GM19238 (cell line): ENCODE results near the gene BMP4.
"Not testable (repeated sequence)": the region's sequence is repeated elsewhere in the genome, so short reads cannot be mapped to it uniquely, and the experiment has no call there.

Source experiments
- DNase-seq: peaks from one replicate; pipeline ENCODE4 v3.0.0; 2011; ENCODE audit warnings: low spot score; ENCODE audit not compliant: insufficient read length

Gene BMP4

DNA sequence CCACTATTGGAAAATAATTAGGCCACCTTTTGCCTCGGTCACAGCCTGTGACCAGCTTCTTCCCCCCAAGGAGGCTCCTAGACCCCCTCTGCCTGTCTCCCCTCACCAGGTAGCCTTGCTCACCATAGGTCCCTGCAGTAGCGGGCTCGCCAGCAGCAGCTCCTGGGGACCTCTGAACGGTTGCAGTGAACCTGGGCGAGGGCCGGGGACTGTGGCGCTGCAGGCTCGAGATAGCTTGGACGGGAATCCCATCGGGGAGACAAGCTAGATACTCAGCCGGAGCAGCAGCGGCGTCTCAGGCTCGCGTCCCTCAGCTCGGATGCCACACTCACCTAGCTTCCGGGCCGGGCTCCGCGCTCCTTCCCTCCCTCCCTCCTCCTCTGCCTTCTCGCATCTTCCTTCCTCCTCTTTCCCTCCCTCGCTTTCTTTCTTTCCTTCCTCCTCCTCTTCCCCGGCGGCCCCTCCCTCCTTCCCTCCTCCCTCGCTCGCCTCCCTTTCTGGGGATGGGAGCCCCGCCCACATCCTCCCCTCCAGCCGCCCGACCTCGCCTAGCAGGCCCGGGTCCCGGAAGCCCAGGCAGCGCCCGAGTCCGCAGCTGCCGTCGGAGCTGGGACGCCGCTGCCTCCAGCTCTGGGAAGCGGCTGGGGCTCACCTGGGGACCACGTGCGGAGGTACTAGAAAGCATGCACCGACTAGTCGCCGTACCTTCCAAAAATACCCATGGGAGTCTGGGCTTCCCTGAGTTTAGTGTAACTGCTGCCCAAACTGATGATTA is at the start of gene BMP4:
TSS of gene BMP4 (minus strand) at position 399 of the 775 bp plus-strand sequence. CDS start 4,603 bp downstream, outside the sequence.
- DNase-seq: no peak

DNA sequence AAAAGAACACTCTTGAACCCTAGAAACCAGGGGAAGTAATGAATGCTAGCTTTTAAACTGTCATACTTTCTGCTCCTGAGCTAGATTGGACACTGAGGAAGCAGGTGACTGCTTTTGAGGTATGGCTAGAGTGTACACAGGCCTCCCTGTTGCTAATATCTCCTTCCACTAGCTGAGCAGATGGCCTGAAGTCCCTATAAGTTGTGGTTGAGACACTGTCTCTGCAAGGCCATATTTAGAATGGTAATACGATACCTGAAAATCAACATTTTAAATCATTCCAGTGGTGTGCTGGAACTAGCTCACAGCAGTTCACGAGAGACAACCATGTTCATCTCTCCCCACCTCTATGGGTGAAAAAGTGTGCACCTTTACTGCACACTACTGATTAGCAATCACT is 46.4 kb upstream of the BMP4 start:
- no peak for DNase-seq

DNA sequence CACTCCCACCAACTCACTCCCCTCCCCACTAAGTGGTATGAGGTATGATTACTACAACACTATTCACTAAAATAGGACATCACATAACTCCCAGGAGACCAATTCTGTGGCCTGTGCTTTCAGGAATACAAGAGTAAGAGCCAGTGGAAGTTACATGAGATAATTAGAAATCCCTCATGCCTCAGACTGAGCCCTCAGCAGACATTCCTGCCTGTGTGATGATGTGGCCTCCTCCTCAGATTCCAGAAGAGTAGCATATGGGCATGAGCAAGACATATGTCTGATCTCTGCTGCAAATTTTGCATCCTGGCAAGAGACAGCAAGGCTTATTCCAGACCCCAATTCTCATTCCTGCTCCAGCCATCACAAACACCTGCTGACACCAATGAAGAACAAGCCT is 46.0 kb upstream of the BMP4 start:
- DNase-seq: no peak

DNA sequence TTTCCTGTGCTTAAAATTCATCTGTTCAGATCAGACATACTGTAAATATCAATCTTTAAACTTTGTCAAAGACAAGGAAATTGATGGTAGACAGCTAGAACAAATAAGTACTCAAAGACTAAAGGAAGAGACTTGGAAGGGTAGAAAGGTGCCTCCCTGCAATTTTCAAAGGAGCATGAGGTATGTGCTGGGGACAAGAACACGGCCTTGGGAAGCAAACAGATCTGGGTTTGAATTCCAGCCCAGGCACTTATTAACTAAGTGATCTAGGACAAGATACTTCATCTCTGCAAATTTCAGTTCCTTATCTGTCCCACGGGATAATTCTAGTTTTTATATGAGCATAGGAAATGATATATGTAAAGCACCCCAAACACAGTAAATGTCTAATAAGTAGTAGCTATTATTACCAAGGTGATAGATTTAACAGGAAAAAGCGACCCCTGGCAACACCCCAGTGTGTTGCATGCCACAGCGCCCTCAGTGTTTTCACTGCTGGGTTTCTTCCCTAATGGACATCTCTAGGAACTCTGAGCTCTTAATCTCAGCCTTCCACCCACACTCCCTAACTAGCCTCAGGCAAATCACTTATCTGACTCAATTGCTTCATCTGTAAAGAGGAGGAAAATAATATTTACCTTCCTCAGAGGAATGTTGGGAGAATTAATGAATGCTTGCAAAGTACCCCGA is 44.7 kb upstream of the BMP4 start:
- no peak for DNase-seq

DNA sequence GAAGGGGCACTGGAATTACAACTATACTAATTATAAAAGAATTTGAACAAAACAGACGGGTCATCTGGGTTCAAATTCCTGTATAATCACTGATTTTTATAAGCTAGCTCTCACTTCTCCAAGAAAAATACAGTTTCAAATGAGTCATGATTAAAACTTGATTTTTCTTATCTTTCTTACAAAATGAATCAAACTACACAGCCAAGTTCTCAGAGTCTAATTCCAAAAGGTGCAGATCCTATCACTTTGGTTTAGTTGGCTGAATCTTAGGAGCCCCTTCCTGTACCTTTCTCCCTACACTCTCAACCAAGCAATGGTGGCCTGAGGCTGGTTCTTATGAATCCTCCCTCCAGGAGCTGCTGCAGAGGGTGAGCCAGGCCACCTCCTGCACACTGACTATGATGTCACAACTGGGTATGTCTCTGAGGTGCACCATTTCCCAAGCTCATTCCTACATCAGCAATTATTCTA is 43.8 kb upstream of the BMP4 start:
- no peak for DNase-seq

DNA sequence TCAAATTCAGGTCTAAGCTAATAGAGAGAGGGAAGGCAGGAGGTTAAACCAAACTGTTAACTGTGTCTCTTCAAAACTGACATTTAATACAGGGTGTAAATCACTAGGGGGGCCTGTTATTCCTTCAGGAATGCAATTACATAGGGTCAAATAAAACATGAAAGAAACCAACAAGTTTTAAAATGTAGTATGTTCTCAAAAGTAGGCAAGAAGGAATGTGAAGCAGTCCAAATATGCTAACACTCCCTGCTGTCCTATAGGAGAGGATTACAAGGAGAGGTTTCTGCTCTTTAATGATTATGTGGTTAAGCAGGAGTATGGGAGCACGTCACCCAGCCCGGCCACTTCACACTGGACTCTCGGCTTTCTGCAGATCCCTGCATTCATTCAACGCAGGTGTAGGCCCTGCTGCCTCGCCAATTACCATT is 42.5 kb upstream of the BMP4 start:
- DNase-seq: no peak

DNA sequence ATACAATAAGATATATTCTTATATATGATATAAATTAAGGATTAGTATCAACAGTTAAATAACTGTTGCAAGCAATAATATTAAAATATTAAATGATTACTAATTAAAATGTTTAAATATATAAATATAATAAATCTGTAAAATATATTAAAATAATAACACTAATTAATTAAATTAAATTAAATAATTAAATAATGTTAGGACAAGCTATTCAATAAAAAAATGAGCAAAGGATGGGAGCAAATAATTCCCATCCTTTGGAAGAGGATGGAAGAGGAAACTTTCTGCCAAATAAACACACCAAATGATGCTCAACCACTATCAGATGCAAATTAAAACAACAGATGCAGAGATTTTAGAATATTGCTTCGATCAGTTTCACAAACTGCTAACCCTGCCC is 39.4 kb upstream of the BMP4 start:
- DNase-seq: no peak

DNA sequence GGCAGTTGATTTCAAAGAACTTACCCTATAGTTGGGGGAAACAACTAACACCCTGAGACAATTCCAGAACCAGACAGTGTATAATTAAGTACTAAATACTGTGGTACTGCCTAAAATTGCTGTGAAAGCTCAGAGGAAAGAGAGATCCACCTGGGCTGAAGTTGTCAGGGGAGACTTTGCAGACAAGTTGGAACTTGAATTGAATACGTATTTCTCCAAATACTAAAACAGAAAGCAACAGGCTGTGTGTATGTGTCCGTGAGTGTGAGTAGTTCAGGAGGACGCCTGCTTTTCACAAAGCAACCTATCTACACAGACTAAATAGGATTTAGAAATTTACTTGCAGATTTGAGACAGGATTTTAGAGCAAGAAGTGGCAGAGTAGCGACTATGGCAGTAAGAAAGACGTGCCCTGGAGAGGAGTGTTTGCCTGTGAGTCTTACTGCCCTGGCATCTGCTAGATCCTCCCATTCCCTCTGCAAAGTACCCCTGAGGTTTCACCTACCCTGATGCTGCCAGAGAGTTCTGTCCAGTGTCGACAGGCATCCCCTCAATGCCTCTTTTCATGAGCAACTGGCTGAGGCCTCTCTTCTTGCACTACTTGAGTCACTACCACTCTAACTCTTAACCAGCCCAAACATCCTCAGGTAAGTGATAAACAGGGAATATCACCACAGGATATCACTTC is 37.4 kb upstream of the BMP4 start:
- DNase-seq: no peak

DNA sequence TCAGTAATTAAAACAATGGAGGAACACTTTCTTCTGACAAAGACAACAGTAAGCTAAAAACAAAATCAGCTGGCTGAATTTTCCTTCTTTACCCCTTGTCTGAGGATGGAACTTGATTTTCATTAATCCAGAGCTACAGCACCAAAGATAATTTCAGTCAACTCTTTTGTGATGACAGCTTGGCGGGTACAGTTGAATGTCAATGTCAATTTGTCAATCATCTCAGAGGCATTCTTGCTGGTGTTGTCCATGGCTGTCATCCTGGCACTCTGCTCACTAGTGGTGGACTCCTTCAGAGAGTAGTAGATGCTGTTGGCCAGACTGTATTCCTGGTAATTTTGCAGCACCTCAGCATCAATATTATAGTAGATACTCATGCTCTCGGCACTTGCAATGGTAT is 34.4 kb upstream of the BMP4 start:
- no peak for DNase-seq

DNA sequence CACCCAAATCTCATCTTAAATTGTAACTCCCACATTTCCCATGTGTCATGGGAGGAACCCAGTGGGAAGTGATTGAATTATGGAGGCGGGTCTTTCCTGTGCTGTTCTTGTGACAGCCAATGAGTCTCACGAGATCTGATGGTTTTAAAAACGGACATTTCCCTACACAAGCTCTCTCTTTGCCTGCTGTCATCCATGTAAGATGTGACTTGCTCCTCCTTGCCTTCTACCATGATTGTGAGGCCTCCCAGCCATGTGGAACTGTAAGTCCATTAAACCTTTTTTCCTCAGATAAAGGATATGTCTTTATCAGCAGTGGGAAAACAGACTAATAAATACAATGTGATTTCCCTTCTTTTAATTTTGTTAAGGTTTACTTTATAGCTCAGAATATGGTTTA is 30.1 kb upstream of the BMP4 start:
- not testable (repeated sequence) for DNase-seq

DNA sequence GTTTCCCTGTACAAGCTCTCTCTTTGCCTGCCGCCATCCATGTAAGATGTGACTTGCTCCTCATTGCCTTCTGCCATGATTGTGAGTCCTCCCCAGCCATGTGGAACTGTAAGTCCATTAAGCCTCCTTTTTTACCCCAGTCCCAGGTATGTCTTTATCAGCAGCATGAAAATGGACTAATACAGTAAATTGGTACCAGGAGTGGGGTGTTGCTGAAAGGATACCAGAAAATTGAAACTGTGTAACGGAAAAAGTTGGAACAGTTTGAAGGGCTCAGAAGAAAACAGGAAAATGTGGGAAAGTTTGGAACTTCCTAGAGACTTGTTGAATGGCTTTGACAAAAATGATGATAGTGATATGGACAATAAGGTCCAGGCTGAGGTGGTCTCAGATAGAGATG is 28.3 kb upstream of the BMP4 start:
- DNase-seq: not testable (repeated sequence)

DNA sequence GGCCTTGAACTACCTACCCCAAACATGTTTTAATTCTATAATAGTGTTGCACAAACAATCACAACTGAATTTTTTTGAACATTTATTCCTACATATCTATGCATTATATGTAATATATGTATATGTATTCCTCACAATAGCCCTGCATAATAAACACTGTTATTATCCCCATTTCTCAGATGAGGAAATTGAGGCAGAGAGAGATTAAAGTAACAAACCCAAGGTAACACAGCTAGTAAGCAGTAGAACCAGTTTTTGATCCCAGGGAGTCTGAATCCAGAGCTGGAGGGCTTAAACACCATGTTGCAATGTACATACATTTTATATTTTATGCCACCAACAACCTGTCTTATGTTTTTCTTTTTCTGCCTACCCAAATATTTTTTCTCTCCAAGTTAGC is 26.5 kb upstream of the BMP4 start:
- DNase-seq: no peak

DNA sequence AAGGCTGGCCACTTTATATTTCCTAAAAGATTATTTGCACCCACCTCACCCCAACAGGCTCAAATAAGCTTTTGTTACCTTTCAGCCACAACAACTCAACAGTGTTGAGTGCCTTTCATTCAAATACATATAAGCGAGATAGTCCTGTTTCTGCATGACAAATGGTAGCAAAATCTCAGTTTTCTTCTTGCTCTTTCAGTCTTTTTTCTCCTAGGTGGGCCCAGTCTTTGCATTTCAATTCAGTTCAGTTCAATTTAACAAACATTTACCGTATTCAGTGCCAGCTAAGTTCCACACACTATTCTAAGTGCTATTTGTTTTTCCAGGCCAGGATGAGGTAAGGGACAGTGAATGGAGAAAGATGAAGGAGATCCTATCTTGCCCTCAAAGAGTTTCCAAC is 25.9 kb upstream of the BMP4 start:
- no peak for DNase-seq

DNA sequence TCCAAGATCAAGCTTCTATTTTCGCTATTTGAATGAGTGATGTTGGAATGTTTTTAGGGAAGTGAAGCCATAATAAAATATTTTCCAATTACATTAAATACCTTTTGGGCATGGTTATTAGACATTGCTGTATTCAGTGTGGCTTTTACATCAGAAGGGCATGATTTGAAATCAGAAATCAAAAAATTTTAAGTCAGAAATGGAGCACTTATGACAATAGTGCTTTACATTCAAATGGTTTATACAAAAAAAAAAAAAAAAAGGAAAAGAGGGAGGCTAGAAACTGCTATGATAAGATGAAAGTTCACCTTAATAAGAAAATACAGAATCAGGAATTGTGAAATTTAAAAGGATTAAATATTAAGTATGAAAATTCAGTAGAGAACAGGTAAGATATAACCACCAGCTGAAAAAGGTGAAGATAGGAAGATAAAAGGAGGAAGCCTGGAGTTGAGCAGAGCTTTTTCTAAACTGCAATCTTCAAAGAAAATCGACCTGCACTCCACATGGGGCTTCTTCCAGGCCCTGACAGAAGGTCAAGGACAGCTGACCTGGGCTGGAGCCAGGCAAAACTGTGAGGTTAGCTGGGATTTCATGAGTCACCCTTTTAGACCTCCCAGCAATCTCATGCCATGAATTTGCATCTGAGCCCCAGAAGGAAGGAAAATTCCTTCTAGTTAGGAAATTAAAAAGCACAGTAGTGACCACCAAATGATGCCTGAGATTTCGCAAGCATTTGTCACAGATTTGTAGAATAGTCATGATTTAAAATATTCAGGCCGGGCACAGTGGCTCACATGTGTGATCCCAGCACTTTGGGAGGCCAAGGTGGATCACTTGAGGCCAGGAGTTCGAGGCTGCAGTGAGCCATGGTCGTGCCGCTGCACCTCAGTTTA is 23.4 kb upstream of the BMP4 start:
- DNase-seq: no peak

DNA sequence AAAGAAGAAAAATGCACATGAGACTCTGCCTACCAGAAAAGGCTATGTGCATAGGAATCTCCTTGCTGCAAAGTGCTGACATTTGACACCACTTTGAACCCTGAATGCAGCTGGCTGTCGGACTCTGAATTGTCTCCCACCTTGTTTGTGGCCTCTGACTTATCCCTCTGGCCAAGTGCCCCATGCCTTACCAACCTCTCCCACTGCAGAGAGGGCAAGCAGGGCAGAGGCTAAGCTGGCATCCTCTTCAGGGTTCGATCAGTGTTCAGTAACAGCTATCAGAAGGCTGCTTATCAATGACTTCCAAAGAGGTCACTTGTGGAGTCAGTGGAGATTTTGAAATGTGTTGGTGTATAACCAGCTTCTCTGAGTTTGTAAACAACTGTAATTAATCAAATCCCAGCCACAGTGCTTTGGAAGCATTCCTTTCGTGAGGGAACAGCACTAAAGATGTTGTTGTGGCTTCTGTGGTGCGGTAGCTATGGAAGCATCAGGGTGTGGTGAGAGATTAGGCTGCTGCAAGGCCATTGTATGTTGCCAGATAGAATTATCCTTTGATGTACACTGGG is 22.6 kb upstream of the BMP4 start:
- DNase-seq: no peak

DNA sequence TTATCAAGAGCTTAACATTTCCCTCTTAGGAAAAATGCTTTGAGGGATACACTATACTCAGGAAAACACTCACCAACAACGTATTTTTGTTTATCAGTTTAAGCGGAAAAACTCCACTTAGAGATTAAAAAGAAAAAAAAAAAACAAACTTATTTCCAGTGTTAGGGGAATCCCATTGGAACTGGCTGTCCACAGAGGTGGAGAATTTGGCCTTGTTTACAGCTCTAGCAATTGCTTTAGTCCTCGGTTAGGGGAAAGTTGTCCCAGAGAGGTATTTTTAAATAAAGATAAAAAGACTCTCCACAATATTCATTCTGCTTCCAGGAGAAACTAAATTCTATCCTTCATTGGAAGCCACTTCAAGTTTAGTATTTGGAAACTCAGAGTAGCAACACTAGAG is 21.6 kb upstream of the BMP4 start:
- no peak for DNase-seq

DNA sequence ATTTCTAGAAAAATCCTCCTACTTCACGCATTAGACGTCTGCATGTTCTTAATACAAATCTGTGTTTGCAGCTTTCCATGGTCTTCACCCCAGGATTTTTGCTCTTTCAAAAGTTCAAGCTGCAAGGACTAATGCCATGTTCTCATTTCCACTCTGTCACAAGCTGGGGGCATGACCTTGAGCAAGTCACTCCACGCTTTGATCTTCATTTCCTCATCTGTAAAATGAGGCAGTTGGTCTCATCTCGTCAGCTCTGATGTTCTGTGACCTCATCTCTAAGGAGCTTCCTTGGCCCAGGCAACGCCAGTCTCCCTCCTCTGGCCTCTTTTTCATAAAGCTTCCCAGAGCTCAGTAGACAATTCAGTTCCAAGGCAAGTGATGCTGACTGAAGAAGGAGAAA is 18.8 kb upstream of the BMP4 start:
- DNase-seq: no peak

DNA sequence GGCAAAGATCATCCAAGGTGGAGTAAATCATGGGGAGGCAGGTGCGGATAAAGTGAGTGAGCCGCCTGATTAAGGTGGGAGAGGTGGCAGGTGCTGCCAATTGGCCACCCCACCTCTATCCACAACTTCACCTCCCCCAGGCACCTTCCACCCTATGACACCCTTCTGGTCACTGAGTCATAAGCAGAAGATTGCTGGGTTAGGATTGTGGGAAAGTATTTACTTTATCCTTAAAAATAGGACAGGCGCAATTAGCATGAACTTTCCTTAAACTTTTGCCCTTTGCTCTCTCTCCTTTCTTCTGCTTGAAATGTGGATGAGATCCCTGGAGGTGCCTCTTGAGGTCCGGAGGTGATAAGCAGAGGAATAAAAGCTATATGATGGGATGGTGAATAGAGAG is 14.9 kb upstream of the BMP4 start:
- DNase-seq: no peak

DNA sequence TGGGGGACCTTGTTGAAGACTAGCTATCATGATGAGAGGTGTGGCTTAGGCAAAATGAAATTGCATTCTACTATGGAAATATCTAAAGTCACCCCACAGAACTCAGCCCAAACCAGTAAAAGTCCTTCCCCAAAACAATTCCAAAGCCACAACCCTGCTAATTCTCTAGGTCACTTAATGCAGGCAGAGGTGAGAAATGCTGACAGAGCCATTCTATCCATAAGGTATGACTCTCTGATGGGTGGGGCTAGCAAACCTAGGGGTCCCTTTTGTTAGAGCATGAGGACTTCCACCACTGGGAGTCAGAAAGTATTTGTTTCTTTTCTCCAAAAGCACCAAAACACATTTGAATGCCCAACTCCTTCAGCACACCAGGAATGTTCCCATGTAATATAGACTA is 12.7 kb upstream of the BMP4 start:
- DNase-seq: no peak

DNA sequence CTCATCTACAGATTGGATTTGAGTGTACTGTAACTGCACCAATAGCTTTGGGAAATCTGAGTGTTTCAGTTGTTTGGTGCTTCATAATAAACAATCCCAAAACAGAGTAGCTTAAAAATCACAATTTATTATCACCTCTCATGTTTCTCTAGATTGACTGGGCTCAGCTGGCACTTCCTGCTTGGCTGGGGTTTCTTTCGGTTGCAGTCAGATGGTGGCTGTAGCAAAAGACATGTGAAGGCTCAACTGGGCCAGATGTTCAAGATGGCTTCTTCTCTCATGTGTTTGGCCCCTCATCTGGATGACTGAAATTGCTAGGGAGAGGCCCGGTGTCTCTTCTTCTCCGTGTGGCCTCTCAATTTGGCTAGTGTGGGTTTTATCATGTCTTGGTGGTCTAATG is 12.1 kb upstream of the BMP4 start:
- no peak for DNase-seq

DNA sequence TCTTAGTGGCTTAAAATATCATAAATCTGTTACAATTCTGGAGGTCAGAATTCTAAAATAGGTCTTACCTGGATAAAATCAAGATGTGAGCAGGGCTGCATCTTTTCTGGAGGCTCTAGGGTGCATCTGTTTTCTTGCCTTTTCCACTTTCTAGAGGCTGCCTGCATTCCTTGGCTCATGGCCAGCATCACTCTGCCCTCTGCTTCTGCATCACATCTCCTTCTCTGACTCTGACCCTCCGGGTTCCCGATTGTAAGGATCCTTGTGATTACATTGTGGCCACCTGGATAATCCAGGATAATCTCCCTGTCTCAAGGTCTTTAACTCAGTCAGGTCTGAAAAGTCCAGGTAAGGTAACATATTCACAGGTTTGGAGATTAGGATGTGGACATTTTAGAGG is 11.0 kb upstream of the BMP4 start:
- no peak for DNase-seq
